AG10803 (cell line): ENCODE measurements around the gene DPYSL4.

Experiments
- DNase-seq: peaks from one replicate; pipeline ENCODE4 v3.0.0; 2010; ENCODE audit warnings: low read depth
- H3K4me3 ChIP-seq: 2 replicates; pipeline ENCODE4 v1.5.1; 2011; ENCODE audit warnings: mild to moderate bottlenecking, low read length, control low read depth
- CTCF ChIP-seq: conservative IDR thresholded peaks from 2 replicates; pipeline ENCODE4 v1.5.1; 2011; ENCODE audit warnings: mild to moderate bottlenecking, low read length, control low read depth, inconsistent platforms

The DPYSL4 gene

GRCh38 chr10:132166216-132166950 lies 20.4 kb upstream of the DPYSL4 start:
- DNase-seq, result no peak
- H3K4me3 ChIP-seq, result no peak overlapping the region
- TF ChIP-seq CTCF, result no peak

- no peak overlapping the region for H3K4me3 ChIP-seq
- no peak for TF ChIP-seq CTCF
- no peak for DNase-seq
These were observed 19.6 kb upstream of the DPYSL4 start for GRCh38 chr10:132167041-132167674.

- no peak for TF ChIP-seq CTCF
- no peak overlapping the region for H3K4me3 ChIP-seq
- no peak for DNase-seq
These were observed 18.8 kb upstream of the DPYSL4 start for GRCh38 chr10:132167976-132168375.

- H3K4me3 ChIP-seq, result no peak overlapping the region
- TF ChIP-seq CTCF, result no peak
- no peak for DNase-seq
These were observed 18.1 kb upstream of the DPYSL4 start for GRCh38 chr10:132168571-132169030.

- no peak for TF ChIP-seq CTCF
- no peak overlapping the region for H3K4me3 ChIP-seq
- DNase-seq, result no peak
These were observed 17.6 kb upstream of the DPYSL4 start for GRCh38 chr10:132169031-132169765.

- no peak overlapping the region for H3K4me3 ChIP-seq
- no peak for DNase-seq
- TF ChIP-seq CTCF, result no peak
These were observed 16.8 kb upstream of the DPYSL4 start for GRCh38 chr10:132169766-132170560.
